HFF-Myc (cell line): Measurements from ENCODE around the gene PDCD2L.
"Not testable (repeated sequence)": the region's sequence is repeated elsewhere in the genome, so short reads cannot be mapped to it uniquely, and the experiment has no call there.

Source experiments
- DNase-seq: peaks from one replicate; pipeline ENCODE4 v3.0.0-alpha.2; 2011; ENCODE audit warnings: low read depth; ENCODE audit errors: extremely low read depth
- H3K4me3 ChIP-seq: replicated peaks from 2 replicates; pipeline ENCODE4 v1.5.1; 2011; ENCODE audit warnings: low read depth, mild to moderate bottlenecking, control low read depth, low read length
- CTCF ChIP-seq: IDR thresholded peaks from 2 replicates; pipeline ENCODE4 v1.5.1; 2012; ENCODE audit warnings: mild to moderate bottlenecking, low read depth, low read length, control low read depth; ENCODE audit errors: missing control alignments

PDCD2L gene

DNA sequence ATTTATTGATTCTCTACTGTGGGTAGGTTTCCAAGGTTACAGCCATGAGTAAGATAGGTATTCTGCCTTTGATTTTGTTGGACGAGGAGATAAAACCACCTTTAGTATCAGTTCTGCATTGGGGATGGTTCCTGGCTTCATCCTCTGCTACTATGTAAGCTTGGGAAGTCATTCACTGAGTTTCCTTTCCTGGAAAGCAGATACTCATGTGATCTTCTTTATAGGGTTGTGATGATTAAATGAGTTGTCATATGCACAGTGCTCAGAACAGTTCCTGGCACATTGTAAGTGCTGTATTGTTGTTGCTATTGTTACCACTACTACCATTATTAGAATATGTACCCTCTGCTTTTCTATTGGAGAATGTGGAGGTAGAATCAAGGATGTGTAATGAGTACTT, 64.2 kb downstream of the PDCD2L start:
- no peak for TF ChIP-seq CTCF
- H3K4me3 ChIP-seq: no peak overlapping the region
- no peak for DNase-seq

DNA sequence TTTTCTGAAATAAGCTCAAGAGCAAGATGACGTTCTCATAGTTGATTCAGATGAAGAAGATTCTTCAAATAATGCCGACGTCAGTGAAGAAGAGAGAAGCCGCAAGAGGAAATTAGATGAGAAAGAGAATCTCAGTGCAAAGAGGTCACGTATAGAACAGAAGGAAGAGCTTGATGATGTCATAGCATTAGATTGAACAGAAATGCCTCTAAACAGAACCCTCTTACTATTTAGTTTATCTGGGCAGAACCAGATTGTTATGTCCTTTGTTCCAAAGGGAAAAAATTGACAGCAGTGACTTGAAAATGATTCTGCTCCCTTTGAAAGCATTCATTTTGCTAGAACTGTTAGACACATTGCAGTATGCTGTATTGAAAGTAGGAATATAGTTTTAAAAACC, 64.8 kb downstream of the PDCD2L start:
- H3K4me3 ChIP-seq, DNase-seq: not testable (repeated sequence)

DNA sequence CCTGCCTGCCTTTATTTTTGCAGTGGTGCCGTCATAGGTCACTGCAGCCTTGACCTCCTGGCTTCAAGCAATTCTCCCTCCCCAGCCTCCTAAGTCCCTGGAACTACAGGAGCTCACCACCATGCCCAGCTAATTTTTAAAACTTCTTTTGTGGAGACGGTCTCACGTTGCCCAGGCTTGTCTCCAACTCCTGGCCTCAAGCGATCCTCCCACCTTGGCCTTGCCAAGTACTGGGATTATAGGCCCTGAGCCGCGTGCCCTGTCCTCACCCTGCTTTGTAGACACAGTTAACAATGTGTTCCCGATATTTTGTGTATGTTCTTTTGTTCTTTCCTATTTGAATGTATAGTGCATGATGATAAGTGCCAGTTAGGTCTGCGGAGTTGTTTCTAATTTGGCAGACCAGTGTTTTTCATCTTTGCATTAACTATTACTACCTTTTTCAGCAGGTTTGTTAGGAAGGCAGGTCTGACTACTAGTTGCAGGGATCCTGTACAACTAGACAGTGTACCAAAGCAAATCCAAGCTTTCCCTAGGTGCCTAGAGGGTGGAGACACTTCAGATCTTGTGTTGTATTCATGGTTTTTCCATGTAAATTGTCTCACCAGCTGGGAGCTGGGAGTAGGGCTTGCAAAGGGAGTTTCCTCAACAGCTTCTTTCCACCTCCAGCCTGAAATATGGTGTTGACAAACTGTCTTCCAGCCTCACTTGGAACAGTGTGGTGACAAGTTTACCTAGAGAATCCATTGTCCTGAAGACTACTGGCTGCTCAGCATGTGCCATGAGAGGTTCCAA, 67.9 kb downstream of the PDCD2L start:
- no peak overlapping the region for H3K4me3 ChIP-seq
- no peak for TF ChIP-seq CTCF
- no peak for DNase-seq

GRCh38 chr19:34474233-34474989, 70.2 kb downstream of the PDCD2L start:
- no peak overlapping the region for H3K4me3 ChIP-seq
- DNase-seq: no peak
- no peak for TF ChIP-seq CTCF

GRCh38 chr19:34475026-34475974, 71.1 kb downstream of the PDCD2L start:
- peak; percentile 38 for DNase-seq
- no peak overlapping the region for H3K4me3 ChIP-seq
- TF ChIP-seq CTCF: no peak
